Stimulated activated CD4-positive, alpha-beta T cell treated with anti-CD3 and anti-CD28 coated beads, Interleukin-1b, Interleukin-23, amount 100 ng/mL, for 48 hours (primary cell): Measurements from ENCODE around the gene SETD3.
A peak's percentile ranks its signal among the peaks of the same experiment; 100 is the strongest.

Experiments used
- DNase-seq: peaks from one replicate; pipeline ENCODE4 v3.0.0-alpha.2; 2020

SETD3 gene

DNA sequence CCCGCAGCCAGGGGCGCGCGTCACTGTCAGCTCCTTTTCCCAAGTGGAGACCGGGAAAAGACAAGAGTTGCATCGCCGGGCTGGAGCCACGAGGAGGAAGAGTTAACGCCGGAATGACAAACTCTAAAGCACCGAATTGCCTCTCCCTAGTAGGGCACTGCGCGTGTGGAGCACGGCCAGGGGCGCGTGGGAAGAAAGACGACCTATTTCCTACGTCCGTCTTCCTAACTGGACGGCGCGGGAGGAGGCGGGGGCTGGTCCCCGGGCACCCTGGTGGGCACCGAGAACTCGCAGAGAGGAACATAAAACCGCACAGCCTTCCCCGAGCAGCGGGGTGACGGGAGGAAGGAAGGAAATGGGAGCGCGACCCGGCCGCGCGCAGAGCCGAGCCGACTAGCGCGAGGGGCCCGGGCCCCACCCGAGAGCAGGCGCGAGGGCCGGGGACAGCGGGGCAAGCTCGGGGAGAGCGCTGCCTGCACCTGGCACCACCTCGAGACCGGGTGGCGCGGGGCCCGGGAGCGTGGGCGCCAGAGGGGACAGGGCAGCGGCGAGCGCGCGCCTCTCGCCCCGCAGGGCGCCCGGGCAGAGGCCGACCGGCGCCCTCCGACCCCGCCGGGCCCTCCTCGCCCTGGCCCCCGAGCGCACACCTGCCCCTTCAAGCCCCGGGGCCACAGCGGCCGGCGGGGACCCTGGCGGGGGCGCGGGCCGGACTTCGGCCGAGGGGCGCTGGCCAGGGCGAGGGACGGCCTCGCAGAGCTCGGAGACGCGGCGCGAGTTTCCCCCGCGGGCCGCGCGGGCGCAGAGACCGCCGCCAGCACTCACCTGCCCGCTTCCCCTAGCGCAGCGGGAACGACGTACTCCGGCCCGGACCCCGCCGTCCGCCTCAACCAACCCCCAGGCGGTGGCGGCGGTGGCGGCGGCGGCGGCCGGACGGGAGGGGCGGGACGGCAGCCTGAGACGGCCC is at the start of gene SETD3:
TSS of gene SETD3 (minus strand) at position 954 of the 964 bp plus-strand sequence. CDS start 15,054 bp downstream, outside the sequence.
- peak; percentile 36 for DNase-seq

DNA sequence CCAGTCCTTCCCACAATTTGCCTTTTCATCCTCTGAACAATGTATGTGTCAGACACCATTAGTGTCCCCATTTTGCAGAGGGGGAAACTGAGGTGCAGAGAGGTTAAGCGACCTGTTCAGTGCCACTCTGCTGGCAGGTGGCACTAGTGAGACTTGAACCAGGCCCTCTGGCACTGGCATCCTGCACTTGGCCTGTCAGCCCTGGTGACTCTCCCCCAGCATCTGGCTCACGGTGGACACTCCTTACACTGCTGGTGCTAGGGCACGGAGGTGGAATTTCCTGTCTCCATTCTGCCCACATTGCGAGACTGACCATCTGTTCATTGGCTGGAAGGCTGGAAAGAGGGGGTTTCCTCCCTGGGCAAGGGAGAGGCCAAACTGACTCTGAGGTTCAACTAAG is 49.2 kb upstream of the SETD3 start:
- DNase-seq = no peak

DNA sequence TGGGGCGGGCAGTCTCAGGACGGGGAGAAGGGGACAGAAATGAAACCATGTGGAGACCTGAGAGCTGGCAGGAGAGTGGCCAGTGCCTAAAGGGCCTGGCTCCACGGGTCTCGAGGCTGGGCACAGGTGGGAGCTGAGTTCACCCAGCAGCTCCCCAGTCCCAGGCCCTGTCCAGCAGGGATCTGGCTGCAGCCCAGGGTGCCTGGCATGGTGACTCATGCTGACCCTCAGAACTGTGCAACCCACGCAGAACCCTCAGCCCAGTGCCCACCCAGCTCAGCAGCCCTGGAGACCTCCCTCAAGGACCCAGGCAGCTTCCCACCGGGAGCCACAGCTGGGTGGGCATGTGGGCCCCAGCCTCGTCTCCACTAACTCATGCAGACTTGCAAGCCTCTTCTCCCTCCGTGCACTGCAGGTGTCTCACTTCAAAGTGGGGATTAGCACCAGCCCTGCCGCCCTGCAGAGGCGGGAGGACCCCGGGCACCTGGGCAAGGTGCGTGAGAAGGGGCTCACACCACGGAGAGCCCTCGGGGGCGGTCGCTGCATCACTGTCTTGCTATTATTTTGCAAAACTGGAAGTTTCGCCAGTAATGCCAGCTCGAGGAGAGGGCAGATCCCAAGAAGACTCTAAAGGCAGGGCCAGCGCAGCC is 46.9 kb upstream of the SETD3 start:
- no peak for DNase-seq

DNA sequence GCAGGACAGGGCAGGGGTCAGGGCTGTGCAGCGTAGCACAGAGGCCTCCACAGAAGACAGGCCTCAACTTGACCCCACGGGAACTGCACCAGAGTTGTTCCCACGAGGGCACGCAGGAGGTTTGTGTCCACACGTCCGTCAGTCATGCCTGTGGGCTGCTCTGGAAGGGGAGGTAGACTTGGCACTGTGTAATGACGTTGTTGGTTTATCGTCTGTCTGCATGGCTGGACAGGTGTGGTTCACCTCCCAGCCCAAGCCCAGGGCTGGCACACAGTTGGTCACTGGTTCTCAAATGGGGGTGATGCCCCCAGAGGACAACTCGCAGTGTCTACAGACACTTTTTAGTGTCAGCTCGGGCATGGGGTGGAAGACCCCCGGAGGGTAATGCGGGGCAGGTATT is 46.4 kb upstream of the SETD3 start:
- no peak for DNase-seq

DNA sequence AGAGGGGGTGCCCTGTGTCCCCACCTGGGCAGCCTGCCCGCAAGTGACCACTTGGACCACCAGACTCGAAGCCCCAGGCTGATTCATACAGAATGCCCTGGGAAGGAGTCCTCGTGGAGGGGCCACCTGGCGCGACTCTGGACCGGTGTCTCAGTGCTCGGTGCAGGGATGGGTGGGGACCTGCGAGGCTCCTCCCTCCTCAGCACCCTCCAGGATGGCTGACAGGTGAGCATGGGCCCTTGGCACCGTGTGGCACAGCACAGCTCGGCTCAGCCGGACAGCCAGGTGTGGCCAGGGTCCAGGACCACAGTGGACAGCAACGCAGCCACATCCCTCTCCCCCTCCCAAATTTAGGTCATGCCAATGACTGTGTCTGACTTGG is 45.0 kb upstream of the SETD3 start:
- no peak for DNase-seq

DNA sequence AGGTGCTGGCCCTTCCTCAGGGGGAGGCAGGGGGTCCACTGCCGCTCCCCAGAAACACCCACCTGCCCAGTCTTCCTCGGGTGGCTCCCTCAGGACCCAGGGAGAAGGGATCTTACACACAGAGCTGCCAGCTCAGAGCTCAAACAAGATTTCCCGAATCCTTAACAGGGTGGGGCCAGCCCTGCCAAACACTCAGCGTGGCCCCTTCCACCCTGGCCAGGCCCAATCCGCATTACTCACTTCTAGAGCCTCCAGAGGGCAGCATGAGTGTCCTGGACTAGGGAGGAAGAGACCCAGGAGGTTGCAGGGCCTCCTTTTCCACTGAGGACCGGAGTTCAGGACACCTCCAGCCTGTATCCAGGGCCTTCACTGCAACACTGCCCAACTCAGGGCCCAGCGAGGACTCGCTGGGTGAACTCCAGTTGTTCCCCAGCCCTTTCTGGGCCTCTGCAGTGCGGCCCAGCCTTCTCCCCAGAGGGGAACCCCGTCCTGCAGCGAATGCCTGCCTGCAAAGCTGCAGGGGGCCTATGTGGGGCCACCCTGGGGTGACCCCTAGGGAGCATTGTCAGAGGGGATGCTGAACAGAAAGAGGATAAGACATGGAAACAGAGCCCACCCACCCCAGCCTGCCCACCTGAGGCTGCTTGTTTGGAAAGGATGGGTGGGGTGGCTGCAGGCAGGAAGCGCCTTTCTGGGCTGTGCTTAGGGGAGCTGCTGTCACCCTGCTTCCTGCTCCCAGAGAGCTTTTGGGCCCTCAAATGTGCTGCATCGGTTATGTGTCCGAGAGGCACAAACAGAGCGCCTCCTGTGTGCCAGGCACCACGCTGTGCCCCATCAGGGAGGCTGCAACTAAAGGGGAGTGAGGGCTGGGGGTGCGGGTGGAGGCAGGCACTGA is 44.4 kb upstream of the SETD3 start:
- no peak for DNase-seq

DNA sequence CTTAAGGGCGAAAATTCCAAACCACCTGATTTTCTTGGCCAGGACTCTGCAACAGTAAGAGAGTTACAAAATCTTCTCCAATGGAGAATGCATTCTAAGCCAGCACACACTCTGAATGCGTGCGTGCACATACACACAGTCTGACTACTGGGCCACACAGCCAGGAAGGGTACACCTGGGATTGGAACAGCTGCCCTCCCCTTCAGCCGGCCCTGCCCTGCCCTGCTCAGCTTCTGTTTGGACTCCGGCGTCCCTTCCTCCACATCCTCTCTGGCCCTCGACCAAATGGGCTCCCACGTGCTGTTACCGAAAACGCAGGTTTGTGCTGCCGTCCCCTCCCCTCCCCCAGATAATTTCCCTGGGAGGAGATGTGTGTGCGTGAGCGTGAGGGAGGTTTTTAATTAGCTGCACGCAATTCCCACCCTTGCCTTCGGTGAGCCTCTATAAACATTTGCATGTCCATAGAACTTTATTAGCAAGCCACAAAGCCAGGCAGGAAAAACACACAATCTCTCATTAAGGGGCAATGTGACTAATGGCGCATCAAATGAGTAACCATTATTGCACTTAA is 43.5 kb upstream of the SETD3 start:
- no peak for DNase-seq

DNA sequence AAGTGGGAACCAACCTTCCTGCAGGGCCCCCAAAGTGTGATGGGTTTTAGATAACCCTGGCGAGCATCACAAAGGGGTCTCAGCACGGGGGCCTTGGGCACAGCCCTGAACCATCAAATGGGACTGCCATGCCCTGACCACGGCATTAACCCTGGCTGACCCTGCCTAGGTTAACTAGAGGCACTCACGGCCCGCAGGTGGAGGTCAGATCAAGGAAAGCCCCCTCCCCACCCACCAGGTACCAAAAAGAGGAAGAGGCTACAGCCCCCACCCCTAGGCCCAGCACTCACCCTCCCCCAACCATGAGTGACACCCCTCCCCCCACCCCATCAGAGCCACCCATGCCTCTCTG is 43.0 kb upstream of the SETD3 start:
- DNase-seq = no peak

DNA sequence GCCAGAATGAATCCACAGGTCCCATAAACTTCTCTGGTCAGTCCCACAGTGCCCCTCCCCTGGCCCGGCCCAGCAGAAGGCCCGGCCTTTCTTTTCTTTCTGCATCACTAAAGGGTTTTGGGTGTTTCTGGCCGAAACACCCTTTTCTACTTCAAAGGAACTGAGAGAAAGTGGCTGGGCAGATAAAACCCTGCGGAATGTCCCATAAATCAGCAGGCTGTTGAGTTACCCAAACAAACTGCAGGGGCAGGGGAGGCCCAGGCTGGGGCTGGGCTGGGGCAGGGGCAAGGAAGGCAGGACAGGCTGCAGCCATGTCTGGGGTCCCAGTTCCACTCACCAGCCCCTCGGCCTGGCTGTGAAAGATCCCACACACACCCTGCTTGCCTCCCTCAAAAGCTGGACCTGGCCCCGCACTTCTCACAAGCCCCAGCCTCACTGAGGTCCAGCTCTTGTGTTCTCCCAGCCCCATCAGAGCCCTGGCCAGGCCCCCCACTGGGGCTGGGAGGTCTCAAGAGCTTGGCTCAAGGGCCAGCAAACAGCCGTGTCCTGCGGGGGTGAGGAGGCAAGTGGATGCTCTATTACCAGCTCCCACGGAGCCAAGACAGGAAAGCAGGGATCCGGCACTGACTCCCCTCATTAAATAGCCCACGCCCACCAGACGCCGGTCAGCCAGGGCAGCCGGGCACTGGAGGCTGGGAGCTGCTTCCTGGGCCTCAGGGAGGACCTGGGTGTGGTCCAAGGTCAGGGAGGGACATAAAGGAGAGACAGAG is 42.5 kb upstream of the SETD3 start:
- no peak for DNase-seq

DNA sequence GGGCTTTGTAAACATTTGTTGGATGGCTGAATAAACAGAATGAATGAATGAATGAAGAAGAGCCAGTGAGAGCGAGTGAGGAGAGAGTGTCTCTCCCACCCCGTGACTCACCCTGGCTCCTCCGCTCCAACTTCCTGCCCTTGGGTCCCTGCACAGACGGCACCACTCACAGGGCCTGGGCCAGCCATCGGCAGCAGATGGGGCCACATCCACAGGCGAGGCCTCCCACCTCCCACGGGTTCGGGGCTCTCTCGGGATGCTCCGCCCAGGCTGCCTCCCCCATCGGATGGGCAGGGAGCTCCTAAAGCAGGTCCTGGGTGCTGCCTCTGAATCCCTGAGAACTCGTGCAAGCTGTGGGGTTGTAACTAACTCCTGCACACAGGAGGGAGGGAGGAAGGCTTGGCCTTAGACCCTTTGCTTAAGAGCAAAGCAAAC is 41.8 kb upstream of the SETD3 start:
- DNase-seq = no peak

DNA sequence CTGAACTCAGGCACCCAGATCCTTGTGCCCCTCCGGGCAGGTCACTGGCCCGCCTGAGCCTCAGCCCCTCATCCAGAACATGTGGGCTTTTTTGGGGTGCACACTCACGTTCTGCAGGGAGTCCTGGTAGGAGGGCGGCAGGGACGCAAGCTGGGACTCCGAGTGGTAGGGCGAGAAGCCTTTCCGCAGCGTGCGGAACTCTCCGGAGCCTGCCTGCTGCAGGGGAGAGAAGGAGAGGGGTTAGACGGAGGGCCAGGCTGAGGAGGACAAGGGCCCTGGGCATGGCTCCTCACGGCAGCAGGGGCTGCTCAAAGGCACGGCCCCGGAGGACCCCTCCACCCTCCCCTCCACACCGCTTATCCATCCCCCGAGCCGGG is 41.4 kb upstream of the SETD3 start:
- no peak for DNase-seq

DNA sequence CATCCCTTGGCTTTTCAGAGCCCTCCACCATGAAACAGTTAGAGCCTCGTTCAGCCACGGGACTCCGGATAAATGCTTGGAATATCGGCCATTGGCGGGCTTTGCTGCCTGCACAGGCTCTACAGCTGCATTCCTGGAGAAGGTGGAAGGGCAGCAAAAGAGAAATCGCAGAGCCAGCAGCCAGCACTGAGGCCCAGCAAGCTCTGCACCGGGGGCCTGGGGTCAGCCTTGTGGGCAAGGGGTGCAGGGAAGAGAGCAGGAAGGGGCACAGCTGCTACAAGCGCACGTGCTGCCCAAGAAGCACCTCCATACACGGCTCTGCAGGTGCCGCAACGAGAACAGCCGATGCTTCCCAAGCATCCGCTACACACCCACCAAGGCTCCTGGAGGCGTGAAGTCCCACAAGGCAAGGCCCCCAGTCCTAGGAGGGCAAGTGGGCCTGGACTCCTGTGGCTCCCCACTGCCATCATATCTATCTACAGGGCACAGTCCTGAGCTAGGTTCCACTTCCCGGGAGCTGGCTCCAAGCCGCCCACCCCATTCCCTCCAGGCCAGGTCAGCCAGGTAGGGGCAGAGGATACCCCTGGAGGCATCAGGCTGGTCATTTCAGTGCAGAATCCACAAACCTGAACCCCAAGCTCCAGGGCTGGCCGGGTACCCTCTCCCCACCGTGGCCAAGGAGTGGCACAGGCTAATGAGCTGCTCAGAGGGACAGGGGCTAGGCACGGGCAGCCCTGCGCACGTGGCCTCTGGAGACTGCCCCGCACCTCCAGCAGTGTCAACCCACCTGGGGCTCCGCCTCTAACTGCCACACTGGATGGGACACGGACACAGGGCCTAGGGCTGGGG is 40.7 kb upstream of the SETD3 start:
- DNase-seq = no peak

DNA sequence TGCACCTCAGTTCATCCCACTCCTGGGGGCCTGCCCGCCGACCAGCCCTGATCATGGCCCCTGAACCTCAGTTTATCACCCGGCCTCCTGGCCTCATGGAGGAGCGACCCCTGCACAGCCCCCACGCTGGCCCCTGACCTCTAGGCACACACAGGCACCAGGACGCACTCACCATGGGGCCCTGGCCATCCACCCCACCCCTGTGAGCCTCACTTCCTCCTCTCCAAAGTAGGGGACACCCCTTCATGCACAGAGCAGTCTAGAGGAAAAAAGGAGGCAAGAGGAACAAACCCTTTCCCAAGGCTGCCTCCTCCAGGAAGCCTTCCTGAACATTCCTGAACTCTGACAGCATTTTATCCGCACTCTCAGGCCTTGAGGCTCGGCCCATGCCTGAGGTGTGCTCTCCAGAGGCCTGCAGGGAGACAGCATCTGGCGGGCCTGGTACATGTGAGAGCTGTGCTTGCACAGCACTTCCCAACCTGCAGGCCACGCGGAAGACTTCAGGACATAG is 40.0 kb upstream of the SETD3 start:
- no peak for DNase-seq

DNA sequence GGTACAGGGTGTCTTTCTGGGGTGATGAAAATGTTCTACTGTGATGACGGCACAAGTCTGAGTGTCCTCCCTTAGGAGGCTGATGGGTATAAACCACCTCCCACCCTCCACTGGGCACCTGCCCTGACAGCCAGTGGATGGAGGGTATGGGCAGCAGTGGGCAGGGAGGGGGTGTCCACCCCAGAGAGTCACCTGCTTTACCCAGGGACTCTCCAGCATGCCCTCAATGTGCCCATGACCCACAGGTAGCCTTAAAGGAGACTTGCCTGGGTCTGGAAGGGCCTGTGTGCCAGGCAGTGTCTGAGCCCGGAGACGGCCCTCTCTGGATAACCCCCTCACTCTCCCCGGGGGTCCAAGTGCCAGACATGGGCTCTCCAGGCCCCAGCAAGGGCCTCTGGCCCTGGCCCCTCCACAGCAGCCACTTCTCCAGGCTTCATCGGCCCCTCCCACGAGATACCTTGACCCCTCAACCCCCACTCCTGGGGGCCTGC is 39.3 kb upstream of the SETD3 start:
- DNase-seq = no peak

DNA sequence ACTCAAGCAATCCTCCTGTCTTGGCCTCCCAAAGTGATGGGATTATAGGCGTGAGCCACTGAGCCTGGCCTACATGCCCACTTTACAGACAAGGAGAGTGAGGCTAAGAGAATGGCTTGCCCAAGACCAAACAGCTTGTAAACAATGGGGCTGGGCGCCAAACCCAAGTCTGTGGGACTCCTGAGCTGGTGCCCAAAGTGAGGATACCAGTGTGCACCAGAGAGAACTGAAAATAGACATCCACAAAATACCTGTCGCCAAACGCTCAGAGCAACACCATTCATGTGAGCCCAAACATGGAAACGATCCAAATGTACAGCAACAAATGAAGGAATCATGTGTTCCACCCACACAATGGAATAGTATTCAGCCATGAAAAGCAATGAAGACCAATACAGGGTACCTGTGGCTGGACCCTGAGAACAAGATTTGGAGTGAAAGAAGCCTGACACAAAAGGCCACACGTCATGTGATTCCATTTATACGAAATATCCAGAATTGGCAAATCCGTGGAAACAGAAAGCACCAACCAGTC is 38.8 kb upstream of the SETD3 start:
- no peak for DNase-seq

DNA sequence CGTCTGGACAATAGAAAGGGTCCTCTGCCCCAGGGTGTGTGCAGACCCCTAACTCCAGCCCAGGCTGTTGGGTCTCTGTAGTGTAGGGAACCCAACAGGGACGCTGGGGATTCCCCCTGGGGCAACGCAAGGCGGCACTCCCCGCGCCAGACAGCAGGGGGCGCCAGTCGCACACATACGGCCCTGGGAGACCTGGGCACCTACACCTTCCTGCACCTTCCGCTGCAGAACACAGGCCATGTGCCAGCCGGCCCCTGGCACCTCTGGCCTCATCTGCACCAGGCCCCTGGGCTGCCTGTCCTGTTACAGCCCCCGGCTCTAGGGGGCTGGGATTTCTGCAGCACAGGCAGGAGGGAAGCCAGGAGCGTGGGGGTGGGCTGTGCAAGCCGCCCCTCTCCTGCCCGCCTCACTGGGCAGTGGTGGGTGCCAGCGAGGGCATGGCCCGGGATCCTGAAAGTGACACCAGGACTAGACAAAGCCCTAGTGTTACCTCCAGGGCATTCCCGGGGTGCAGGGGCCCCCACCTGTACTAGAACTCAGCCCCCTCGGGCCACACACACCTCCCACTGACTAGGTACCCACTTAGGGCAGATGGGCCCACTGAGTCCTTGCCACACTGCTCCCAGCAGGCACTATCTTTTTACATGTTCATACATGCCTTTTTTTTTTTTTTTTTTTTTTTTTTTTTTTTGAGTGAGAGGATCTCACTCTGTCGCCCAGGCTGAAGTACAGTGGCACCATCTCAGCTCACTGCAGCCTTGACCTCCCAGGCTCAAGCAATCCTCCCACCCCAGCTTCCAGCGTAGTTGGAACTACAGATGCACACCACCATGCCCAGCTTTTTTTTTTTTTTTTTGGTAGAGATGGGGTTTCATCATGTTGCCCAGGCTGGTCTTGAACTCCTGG is 38.0 kb upstream of the SETD3 start:
- peak; percentile 80 for DNase-seq

DNA sequence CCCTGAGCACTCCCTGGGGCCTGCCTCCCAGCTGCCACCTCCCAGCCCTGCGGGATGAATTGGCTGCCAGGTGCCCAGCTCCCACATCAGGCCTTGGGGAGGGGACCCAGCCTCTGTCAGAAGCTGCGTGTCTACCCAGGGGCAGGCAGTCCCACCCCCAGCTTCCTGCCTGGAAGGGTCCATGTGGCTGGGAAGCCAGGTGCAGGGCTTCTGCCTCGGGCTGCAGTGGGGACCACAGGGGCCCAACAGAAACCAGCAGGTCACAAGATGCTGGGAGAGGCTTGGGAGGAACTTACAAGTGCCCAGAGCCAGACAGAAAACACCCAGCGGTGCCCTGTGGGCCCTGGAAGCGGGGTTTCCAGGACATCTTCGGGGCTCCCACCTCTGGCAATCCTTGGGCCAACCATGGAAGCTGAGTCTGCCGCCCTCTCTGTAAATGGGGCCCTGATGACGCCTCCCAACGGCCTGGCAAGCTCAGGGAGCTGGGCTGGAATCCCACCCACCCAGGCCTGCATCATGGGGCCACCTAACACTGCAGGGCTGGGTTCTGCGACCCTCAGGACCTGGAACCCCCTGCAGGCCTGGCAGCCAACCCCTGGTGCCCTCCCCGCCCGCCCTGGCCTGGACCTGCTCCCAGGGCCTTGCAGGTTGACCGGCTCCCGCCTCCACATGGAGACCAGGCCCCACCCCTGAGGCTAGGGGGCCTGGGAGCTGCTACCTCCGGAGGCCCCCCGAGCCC is 37.2 kb upstream of the SETD3 start:
- no peak for DNase-seq

DNA sequence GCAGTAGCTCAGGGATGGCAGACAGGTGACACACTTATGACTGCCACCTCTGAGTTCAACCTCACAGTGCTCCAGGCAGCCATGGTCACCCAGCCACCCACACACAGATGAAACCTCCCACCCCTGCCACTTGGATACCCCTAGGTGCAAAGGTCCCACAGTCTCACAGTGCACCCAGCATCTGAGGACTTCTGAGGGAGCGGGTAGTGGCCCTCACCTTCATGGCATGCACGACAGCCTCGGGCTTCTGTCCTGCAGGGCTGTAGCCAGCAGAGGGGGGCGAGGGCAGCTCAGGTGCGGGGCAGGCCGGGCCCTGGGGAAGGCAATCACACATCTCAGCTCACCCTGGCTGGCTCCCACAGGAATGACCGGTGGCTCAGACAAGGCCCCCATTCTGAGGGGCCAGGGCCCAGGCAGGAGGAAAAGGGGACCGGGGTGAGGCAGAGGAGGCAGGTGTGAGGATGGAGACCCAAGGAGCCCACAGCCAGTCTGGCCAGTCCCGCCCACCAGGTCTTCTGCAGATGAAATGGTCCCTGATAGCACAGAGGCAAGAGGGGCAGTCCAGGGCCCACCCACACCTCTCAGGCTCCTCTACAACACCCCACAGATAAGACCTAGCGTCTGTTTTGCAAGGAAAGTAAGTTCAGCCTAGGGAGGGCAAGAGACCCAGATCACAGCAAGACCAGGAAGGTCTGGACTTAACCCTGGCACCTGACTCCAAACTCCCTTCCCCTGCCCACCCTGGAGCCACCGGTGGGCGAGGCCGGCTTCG is 36.4 kb upstream of the SETD3 start:
- no peak for DNase-seq
